Measurements from ENCODE around the gene CPM. TPM values are rescaled to one million over a fixed set of nuclear protein-coding genes. Genes with fewer than 3 reads are reported as not detected.

CPM gene
- total and polyA plus RNA-seq, 12 donors = 2.1 to 17.8 (median 5.4) TPM

DNA sequence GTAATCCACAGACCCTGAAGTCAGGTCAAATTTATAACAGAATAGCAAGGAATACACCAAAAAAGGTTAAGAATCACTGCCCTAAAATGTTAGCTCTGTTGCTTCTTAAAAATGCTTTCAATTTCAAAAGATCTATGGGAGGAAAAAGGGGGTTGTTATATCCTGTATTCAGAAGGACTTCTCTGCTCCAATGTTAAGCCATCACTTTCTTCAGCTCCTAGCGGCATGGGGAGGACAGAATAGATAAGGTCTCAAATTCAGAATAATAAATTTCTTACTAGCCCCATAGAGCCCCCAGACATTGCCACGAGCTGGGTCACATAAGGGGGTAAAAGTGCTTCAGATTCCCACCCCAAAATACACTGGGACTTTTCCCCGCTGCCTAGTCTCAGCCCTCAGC lies 49.8 kb downstream of the CPM start:
- DNase-seq (no peak), ATAC-seq (no peak)
- 74 to 87% methylated on average over 3 of the region's 3 CpGs for WGBS, 2 donors

DNA sequence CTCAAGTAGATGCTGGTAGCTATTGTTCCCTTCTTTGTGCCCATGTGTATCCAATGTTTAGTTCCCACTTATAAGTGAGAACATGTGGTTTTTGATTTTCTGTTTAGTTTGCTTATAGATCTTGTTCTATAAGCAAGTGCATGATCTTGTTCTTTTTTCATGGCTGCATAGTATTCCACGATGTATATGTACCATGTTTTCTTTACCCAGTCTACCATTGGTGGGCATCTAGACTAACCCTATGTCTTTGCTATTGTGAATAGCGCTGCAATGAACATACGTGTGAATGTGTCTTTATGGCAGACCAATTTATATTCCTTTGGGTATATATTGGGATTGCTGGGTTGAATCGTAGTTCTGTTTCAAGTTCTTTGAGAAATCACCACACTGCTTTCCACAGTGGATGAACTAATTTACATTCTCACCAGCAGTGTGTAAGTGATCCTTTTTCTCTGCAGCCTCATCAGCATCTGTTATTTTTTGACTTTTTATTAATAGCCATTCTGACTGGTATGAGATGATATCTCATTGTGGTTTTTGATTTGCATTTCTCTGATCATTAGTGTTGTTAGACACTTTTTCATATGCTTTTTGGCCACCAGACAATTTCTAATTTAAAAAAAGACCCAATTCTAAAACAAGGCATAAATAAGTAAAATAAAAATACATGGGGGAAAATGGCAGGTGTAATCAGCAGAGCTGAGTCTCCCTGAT lies 50.6 kb downstream of the CPM start:
- H3K27me3 ChIP-seq = no peaks in the 10 kb centered on the region
- intact Hi-C loops (cut with DNase I) = no loop called here
- H3K27ac ChIP-seq = no peak overlapping the region
- DNase-seq (no peak), ATAC-seq (no peak)
- H3K9me3 ChIP-seq = peaks cover 0 to 17% (median 0%) of the 10 kb centered on the region in 11 donors
- no peak overlapping the region for H3K4me3 ChIP-seq
- 96 to 97% methylated on average over 4 of the region's 4 CpGs for WGBS, 2 donors
- H3K4me1 ChIP-seq = no peaks in the 10 kb centered on the region
- TF ChIP-seq, protein P1, sequence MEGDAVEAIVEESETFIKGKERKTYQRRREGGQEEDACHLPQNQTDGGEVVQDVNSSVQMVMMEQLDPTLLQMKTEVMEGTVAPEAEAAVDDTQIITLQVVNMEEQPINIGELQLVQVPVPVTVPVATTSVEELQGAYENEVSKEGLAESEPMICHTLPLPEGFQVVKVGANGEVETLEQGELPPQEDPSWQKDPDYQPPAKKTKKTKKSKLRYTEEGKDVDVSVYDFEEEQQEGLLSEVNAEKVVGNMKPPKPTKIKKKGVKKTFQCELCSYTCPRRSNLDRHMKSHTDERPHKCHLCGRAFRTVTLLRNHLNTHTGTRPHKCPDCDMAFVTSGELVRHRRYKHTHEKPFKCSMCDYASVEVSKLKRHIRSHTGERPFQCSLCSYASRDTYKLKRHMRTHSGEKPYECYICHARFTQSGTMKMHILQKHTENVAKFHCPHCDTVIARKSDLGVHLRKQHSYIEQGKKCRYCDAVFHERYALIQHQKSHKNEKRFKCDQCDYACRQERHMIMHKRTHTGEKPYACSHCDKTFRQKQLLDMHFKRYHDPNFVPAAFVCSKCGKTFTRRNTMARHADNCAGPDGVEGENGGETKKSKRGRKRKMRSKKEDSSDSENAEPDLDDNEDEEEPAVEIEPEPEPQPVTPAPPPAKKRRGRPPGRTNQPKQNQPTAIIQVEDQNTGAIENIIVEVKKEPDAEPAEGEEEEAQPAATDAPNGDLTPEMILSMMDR (IDR thresholded peaks at IDR 0.05) = no peak
- H3K36me3 ChIP-seq = peaks cover 0 to 10% (median 0%) of the 10 kb centered on the region in 9 donors

More for the DNA sequence above, 49.8 kb downstream of the CPM start:
- no peaks in the 10 kb centered on the region for H3K27me3 ChIP-seq
- TF ChIP-seq, protein P1 (IDR thresholded peaks at IDR 0.05) = no peak
- no peaks in the 10 kb centered on the region for H3K4me1 ChIP-seq
- no peak overlapping the region for H3K27ac ChIP-seq
- no peak overlapping the region for H3K4me3 ChIP-seq
- intact Hi-C loops (cut with DNase I) = no loop called here
- H3K36me3 ChIP-seq = peaks cover 0 to 10% (median 0%) of the 10 kb centered on the region in 9 donors
- H3K9me3 ChIP-seq = peaks cover 0 to 13% (median 0%) of the 10 kb centered on the region in 11 donors

DNA sequence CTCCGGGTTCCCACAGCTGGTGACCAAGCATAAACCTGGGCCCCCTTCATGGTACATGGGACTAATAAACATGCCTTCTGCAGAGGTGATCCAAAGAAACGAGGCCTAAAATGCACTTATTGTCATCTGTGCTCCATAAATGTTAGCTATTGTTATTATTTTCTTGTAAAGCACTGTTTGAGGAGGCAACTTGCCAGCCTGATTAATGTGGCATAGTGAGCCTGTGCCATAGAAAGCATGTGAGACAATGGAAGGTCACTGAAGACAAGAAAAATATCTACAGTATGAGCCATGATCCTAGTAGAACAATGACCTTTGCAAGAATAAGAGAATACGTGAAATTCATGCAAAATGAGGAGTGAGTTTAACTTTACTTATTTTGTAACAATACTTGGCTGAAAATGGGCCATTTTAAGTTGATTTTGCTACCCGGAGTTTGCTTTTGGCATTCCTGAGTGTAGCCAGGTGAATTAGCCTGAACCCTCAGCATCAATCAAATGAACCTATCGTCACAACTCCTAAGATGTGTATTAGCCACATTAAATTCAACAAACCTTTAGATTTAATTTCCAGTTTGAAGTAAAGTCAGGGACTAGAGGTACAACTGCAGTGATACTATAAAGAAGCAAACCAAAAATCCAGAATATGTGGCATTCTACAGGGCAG lies 52.2 kb downstream of the CPM start:
- Histone ChIP-seq H3K27ac (no peak overlapping the region), H3K36me3 (peaks cover 0 to 10% (median 0%) of the 10 kb centered on the region in 9 donors), H3K4me3 (no peak overlapping the region), H3K9me3 (peaks cover 0 to 19% (median 0%) of the 10 kb centered on the region in 11 donors), H3K4me1 (peaks cover 0 to 11% (median 0%) of the 10 kb centered on the region in 9 donors), H3K27me3 (no peaks in the 10 kb centered on the region)
- no peak for DNase-seq
- WGBS, 2 donors = 87 to 91% methylated on average over 5 of the region's 5 CpGs
- intact Hi-C loops (cut with DNase I) = no loop called here
- no peak for ATAC-seq
- TF ChIP-seq, protein P1 (IDR thresholded peaks at IDR 0.05) = no peak

DNA sequence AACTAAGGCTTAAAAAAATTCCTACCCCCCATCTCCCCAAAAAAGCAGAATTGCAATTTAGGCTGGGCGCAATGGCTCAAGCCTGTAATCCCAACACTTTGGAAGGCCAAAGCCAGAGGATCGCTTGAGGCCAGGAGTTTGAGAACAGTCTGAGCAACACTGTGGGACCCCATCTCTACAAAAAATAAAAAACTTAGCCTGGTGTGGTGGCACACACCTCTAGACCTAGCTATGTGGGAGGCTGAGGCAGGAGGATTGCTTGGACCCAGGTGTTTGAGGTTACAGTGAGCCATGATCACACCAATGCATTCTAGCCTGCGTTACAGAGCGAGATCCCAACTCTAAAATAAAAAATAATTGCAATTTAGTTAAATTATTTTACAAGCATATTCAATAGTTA lies 54.1 kb downstream of the CPM start:
- WGBS, 2 donors = 95 to 99% methylated on average over 4 of the region's 4 CpGs
- Histone ChIP-seq H3K36me3 (peaks cover 0 to 5% (median 0%) of the 10 kb centered on the region in 9 donors), H3K4me1 (peaks cover 0 to 11% (median 0%) of the 10 kb centered on the region in 9 donors), H3K9me3 (peaks cover 0 to 19% (median 0%) of the 10 kb centered on the region in 11 donors), H3K4me3 (no peak overlapping the region), H3K27me3 (no peaks in the 10 kb centered on the region), H3K27ac (no peak overlapping the region)
- ATAC-seq = no peak
- TF ChIP-seq, protein P1 (IDR thresholded peaks at IDR 0.05) = no peak
- intact Hi-C loops (cut with DNase I) = loop anchor here in 1 of 10 donors (10.0 kb wide), 1 partner anchor 276 kb away; no protein-coding TSS in a partner anchor
- DNase-seq = no peak

Data from heart right ventricle (tissue), 16 donors.